ENCODE results near the gene PTGDR.

The PTGDR gene

DNA sequence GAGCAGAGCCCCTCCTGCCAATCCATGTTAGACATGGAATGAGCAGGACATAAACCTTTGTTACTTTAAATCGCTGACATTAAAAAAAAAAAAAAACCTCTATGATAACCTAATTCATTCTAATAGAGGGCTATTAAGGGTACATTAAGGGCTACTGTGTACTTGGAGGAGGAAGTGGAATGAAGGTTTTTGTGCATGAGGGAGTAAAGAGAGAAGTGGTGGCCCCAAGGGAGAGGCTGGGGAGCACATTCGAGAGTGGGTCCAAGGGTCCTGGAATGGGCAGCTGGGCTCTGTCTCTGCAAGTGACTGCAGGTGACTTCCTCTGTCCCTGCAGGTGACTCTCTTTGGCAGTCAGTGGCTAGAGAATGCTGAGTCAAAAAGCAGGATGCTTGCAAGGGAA, 32.1 kb upstream of the PTGDR start:
- no peak for TF ChIP-seq EZH2 (IDR thresholded peaks at IDR 0.05; ENCODE audit: borderline replicate concordance, low read depth, low read length, severe bottlenecking)
- TF ChIP-seq, protein P1, sequence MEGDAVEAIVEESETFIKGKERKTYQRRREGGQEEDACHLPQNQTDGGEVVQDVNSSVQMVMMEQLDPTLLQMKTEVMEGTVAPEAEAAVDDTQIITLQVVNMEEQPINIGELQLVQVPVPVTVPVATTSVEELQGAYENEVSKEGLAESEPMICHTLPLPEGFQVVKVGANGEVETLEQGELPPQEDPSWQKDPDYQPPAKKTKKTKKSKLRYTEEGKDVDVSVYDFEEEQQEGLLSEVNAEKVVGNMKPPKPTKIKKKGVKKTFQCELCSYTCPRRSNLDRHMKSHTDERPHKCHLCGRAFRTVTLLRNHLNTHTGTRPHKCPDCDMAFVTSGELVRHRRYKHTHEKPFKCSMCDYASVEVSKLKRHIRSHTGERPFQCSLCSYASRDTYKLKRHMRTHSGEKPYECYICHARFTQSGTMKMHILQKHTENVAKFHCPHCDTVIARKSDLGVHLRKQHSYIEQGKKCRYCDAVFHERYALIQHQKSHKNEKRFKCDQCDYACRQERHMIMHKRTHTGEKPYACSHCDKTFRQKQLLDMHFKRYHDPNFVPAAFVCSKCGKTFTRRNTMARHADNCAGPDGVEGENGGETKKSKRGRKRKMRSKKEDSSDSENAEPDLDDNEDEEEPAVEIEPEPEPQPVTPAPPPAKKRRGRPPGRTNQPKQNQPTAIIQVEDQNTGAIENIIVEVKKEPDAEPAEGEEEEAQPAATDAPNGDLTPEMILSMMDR (IDR thresholded peaks at IDR 0.05; ENCODE audit: borderline replicate concordance, extremely low read depth, low read length, poor library complexity, severe bottlenecking): no peak
- Histone ChIP-seq H2AFZ (ENCODE audit: low read depth, low read length) (no peak overlapping the region), H3K9me3 (ENCODE audit: insufficient read depth, low read length, severe bottlenecking) (no peaks in the 10 kb centered on the region), H3K4me3 (ENCODE audit: low read depth in 1 of 2, low read length in 2 of 2) (no peak overlapping the region), H3K36me3 (ENCODE audit: insufficient read depth, low read length) (no peaks in the 10 kb centered on the region), H3K27ac (ENCODE audit: low read length) (no peak overlapping the region), H4K20me1 (ENCODE audit: insufficient read depth, low read length) (no peaks in the 10 kb centered on the region), H3K4me1 (ENCODE audit: insufficient read depth, low read length) (peaks cover 9% of the 10 kb centered on the region), H3K79me2 (ENCODE audit: insufficient read depth, low read length) (no peaks in the 10 kb centered on the region), H3K4me2 (ENCODE audit: insufficient read depth, low read length) (no peak overlapping the region), H3K9ac (ENCODE audit: low read depth, low read length) (no peak overlapping the region), H3K27me3 (ENCODE audit: insufficient read depth, low read length, poor library complexity) (no peaks in the 10 kb centered on the region)
- DNase-seq: no peak
- no peak for ATAC-seq (ENCODE audit: insufficient read depth, low read depth)

DNA sequence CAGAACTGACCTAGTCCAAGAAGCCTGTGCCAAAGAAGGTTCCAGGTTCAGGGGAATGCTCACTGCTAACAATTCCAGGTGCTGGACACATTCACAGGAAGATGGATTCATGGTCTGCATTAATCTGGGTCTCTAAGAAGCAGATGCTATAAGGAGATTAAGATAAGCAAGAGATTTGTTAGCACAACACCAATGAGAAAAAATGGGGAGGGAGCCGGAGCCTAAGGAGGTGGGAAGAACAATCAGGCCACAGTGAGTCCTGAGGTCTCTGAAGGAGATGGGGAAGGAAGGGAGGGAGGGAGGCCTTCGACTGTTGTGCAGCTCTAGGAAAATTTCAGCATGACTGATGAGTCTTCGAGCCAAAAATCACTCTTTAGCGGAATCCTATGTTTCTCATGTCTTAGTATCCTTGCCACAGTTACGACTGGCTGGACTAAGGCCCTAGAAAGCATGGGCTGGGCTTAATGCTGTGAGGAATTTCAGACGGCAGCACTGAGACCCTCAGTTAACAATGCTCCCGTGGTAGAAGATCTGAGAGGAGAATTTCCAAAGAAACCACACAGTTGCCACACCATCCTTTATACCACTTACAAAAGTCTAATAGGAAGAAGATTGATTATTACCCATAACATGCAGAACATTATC, 31.5 kb upstream of the PTGDR start:
- no peak overlapping the region for H2AFZ ChIP-seq (ENCODE audit: low read depth, low read length)
- H3K9ac ChIP-seq (ENCODE audit: low read depth, low read length): no peak overlapping the region
- DNase-seq (no peak), ATAC-seq (ENCODE audit: insufficient read depth, low read depth) (no peak)
- no peaks in the 10 kb centered on the region for H3K9me3 ChIP-seq (ENCODE audit: insufficient read depth, low read length, severe bottlenecking)
- H3K79me2 ChIP-seq (ENCODE audit: insufficient read depth, low read length): no peaks in the 10 kb centered on the region
- H3K4me1 ChIP-seq (ENCODE audit: insufficient read depth, low read length): peaks cover 14% of the 10 kb centered on the region
- no peak overlapping the region for H3K27ac ChIP-seq (ENCODE audit: low read length)
- no peaks in the 10 kb centered on the region for H3K27me3 ChIP-seq (ENCODE audit: insufficient read depth, low read length, poor library complexity)
- H3K4me2 ChIP-seq (ENCODE audit: insufficient read depth, low read length): no peak overlapping the region
- no peak overlapping the region for H3K4me3 ChIP-seq (ENCODE audit: low read depth in 1 of 2, low read length in 2 of 2)
- TF ChIP-seq, protein P1 (IDR thresholded peaks at IDR 0.05; ENCODE audit: borderline replicate concordance, extremely low read depth, low read length, poor library complexity, severe bottlenecking): no peak
- TF ChIP-seq EZH2 (IDR thresholded peaks at IDR 0.05; ENCODE audit: borderline replicate concordance, low read depth, low read length, severe bottlenecking): no peak
- no peaks in the 10 kb centered on the region for H4K20me1 ChIP-seq (ENCODE audit: insufficient read depth, low read length)
- no peaks in the 10 kb centered on the region for H3K36me3 ChIP-seq (ENCODE audit: insufficient read depth, low read length)

DNA sequence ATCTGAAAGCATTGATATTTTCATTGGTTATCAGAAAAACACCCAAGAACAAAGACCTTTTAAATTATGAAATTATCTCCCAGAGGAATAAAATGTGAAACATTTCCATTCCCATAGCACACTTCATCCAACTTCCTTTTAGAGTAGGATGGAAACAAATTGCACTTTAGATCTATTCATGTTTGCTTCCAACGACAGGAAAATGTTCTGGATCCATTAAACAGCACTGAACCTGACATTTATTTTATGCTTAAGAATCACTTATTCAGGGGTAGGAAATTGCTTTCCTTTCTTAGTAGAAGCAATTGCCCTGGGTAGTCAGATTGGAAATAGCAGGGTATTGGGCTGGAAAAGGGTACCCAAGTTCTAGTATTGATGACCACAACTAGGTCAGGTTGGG, 28.8 kb upstream of the PTGDR start:
- TF ChIP-seq, protein P1 (IDR thresholded peaks at IDR 0.05; ENCODE audit: borderline replicate concordance, extremely low read depth, low read length, poor library complexity, severe bottlenecking): no peak
- Histone ChIP-seq H3K9me3 (ENCODE audit: insufficient read depth, low read length, severe bottlenecking) (no peaks in the 10 kb centered on the region), H2AFZ (ENCODE audit: low read depth, low read length) (no peak overlapping the region), H3K79me2 (ENCODE audit: insufficient read depth, low read length) (no peaks in the 10 kb centered on the region), H4K20me1 (ENCODE audit: insufficient read depth, low read length) (no peaks in the 10 kb centered on the region), H3K4me2 (ENCODE audit: insufficient read depth, low read length) (no peak overlapping the region), H3K4me1 (ENCODE audit: insufficient read depth, low read length) (peaks cover 15% of the 10 kb centered on the region), H3K4me3 (ENCODE audit: low read depth in 1 of 2, low read length in 2 of 2) (no peak overlapping the region), H3K9ac (ENCODE audit: low read depth, low read length) (no peak overlapping the region), H3K36me3 (ENCODE audit: insufficient read depth, low read length) (no peaks in the 10 kb centered on the region), H3K27me3 (ENCODE audit: insufficient read depth, low read length, poor library complexity) (no peaks in the 10 kb centered on the region), H3K27ac (ENCODE audit: low read length) (no peak overlapping the region)
- ATAC-seq (ENCODE audit: insufficient read depth, low read depth) (no peak), DNase-seq (no peak)

DNA sequence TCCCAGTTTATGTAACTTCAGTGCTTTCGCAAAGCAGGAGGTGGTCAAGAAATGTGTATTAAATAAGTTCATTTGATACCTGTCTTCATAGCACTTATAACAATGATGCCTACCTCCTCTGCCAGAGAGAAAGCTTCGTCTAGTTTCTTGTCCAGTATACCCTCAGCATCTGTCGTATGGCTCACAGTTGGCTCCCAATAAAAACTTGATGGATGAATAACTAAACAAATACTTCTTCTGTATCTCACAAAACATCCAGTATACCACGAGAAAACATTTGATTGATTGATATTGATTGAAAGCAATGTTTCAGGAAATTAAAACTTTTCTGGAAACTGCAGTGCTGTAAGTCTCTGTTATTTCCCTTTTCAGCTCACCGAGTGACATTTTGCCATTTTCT, 26.9 kb upstream of the PTGDR start:
- no peaks in the 10 kb centered on the region for H4K20me1 ChIP-seq (ENCODE audit: insufficient read depth, low read length)

More for the DNA sequence above, 26.9 kb upstream of the PTGDR start:
- H3K79me2 ChIP-seq (ENCODE audit: insufficient read depth, low read length): no peaks in the 10 kb centered on the region
- ATAC-seq (ENCODE audit: insufficient read depth, low read depth) (no peak), DNase-seq (no peak)
- H3K27me3 ChIP-seq (ENCODE audit: insufficient read depth, low read length, poor library complexity): no peaks in the 10 kb centered on the region
- H3K4me2 ChIP-seq (ENCODE audit: insufficient read depth, low read length): no peak overlapping the region
- TF ChIP-seq, protein P1 (IDR thresholded peaks at IDR 0.05; ENCODE audit: borderline replicate concordance, extremely low read depth, low read length, poor library complexity, severe bottlenecking): no peak
- no peak for TF ChIP-seq EZH2 (IDR thresholded peaks at IDR 0.05; ENCODE audit: borderline replicate concordance, low read depth, low read length, severe bottlenecking)
- no peak overlapping the region for H3K9ac ChIP-seq (ENCODE audit: low read depth, low read length)
- H2AFZ ChIP-seq (ENCODE audit: low read depth, low read length): no peak overlapping the region
- no peaks in the 10 kb centered on the region for H3K36me3 ChIP-seq (ENCODE audit: insufficient read depth, low read length)
- H3K9me3 ChIP-seq (ENCODE audit: insufficient read depth, low read length, severe bottlenecking): no peaks in the 10 kb centered on the region
- no peak overlapping the region for H3K4me3 ChIP-seq (ENCODE audit: low read depth in 1 of 2, low read length in 2 of 2)
- peaks cover 15% of the 10 kb centered on the region for H3K4me1 ChIP-seq (ENCODE audit: insufficient read depth, low read length)
- no peak overlapping the region for H3K27ac ChIP-seq (ENCODE audit: low read length)
